Non-pigmented ciliary epithelial cell (primary cell): Measurements from ENCODE around the gene CAMK4.
A peak's percentile ranks its signal among the peaks of the same experiment; 100 is the strongest.

ENCODE experiments used
- DNase-seq: peaks from one replicate; pipeline ENCODE4 v3.0.0-alpha.2; 2010; ENCODE audit warnings: low read depth

Gene CAMK4

DNA sequence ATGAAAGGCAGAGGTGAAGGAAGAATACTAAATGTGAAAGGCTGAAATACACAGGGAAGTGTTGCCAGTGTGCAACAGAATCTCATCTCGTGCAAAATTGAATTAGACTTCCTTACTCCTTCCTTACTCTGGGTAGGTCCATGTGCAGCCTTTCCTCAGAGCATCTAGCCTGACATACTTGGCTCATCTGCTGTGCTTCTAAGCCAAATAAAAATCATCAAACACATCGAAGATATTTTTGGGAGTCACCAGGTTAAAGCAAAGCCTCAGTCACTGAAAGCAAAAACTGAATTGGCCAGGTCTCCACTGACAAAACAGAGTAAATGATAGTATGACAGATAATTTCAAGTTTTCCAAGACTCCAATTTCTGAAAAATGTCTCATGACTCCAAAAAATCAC, 268.8 kb downstream of the CAMK4 start:
- no peak for DNase-seq

DNA sequence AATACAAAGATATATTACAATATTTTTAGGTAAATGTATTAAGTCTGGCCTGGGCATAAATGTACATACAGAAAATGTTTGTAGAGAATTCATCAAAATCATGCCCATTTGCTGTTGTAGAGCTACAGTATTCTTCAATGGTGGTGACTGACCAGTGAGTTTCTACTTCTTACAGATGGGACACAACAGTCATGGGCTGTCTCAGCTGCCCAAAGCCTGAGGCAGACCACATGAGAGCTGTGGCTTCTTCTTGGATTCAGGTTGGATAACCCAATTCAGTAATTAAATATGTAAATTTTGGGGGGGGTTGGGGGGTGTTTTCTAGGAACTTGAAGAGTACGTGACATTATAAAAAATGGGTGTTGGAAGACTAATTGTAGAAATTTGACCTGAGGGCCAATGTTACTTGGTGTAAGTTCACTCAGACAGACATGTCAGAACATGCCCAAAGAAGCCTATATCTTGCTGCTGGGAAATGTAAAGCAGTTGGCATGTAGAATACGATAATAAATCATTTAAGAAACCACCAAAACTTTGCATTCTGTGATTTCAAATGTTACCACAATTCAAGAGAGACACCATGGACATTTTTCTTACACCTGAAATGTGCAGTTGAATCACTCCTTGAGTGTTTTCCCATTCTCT, 270.3 kb downstream of the CAMK4 start:
- no peak for DNase-seq

DNA sequence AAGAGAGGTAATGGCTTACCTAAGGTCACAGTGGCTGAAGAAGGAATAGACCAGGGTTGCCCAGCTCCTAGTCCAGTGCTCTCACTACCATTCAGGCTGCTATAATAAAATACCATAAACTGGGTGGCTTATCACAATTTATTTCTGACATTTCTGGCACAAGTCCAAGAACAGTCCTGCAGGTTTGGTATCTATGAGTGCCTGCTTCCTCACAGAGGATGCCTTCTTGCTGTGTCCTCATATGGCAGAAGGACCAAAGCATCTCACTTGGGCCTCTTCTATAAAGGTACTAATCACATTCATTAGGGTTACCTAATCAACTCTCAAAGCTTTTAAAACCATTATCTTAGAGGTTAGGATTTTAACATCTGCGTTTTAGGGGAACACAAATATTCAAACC, 271.0 kb downstream of the CAMK4 start:
- DNase-seq, result no peak

DNA sequence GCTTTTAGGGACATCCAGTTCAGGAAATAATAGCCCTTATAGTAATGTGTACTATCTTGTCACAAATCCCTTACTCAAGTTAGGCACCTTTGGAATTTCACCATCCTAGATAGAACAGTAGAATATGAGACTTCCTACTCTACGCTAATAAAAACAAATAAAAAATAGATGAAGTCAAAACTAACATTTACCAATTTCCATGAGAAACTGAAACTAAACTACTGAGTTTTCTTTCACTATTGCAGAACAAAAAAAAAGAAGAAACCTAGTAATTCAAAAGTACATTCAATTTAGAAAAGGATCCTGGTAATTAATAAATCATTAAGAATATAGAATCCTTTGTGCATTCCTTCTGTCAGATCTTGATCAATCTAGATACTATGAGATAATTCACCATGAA, 274.2 kb downstream of the CAMK4 start:
- DNase-seq, result no peak

DNA sequence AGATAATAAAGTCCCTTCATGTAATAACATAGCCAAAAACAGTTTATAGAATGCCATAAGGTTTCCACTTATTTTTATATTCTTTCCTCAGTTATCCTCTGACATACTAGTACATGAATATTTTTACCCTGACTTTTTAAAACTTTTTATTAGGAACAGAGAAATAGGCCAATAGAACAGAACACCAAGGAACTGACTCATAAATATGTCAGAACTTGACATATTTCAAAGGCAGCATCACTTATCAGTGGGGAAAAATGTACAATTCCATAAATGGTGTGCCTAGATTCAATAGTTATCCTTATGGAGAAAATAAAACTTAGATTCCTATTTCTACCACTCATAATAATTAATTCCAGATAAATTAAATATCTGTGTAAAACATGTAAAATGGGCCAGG, 278.8 kb downstream of the CAMK4 start:
- DNase-seq, result peak; percentile 26

DNA sequence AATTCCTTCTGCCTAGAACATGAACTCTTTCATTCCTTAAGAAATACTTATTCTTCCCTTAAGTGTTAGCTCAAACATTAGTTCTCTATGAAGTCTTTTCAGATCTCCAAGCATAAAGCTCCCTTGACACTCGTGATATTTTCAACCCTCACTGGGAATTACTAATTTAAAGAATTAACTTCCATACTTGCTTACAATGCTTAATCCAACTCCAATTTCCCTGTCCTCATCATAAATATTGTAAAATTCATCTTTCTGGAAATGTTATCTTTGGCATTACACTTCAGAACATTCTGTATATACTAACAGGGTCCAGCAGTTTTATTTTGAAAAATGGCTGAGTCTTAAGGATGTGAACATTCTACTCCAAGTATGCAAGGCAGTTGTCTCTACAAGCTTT, 280.9 kb downstream of the CAMK4 start:
- no peak for DNase-seq

DNA sequence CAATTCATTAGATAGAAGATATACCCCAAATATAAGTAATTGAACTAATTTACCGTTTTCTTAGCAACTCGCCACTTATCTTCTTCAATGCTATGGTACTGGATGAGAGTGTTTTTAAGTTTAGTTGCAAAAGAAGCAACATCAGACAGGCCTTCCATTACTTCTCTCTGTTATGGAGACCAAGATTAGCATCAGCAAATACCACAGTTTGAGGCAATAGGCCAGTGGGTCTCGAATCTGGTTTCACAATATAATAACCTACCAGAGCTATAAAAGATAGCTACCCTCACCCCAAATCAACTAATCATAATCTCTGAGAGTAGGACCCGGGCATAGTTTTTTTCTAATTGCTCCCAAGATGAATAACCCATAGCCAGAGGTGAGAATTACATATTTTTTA, 283.1 kb downstream of the CAMK4 start:
- DNase-seq, result no peak

DNA sequence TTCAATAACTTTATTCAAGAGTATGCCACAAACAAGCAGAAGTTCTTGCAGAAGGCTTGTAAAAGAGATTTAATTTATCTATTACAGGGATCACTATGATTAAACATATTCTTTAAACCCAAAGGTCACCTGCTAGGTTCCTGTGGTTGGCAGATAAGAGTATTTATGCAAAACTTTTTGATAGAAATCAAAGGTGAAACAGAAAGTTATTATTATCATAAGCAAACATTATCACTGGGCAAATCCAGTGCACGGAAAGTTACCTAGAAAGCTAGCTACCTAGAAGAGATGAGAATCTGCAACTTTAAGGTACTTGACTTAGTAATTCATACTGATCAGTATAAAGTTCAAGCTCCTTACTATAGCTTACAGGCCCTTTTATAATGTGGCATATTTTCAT, 284.9 kb downstream of the CAMK4 start:
- no peak for DNase-seq

DNA sequence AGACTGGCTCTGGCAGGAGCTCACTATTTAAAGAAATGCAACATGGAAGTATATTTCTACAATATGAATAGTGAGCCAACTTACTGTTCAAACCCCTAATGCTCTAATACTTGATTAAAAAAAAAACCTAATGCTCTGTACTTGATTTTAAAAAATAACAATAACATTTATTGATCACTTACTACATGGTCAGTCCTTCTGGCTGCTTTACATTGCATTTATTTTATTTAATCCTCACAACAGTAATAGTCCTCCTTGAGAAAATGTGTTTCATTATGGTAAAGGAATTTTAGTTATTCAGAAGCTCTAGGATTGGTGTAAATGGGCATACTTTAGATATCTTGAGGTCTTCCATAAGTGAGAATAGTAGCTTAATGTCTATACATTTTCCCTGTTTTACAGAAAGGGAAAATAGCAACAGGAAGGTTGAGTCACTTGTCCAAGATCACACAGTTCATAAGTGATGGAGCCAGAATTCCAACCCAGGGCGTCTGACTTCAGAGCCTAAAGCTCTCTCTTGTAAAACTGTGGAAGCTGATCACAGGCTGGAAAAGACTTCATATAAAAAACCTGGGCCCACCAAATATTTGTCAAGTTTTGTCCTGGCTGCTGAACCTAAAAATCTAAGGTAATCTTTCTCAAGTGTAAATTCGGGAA, 287.1 kb downstream of the CAMK4 start:
- DNase-seq, result no peak

DNA sequence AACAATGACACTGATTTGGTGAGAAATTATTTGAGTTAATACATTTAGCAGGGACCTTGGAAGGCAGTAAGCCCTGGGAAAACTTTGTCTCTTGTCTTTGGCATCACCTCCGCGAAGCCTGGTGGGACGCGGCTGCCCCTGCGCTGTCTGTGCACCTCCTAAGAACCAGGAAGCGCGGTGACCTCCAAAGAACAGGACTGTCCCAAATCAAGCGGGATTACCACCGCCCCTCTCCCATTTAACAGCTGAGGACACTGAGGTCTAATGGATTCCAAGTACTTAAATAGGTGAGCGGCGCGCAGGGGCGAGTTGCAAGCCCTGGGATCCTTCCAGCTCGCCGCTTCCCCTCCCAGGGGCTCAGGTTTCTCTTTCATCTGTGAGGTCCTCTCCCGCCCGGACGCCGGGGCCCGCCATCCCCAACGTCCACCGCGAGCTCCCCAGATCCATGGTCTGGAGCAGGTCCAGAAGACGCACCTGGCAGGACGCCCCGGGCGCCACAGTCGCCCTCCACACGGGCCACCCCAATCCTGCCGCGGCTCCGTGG, 287.7 kb downstream of the CAMK4 start:
- DNase-seq, result no peak

DNA sequence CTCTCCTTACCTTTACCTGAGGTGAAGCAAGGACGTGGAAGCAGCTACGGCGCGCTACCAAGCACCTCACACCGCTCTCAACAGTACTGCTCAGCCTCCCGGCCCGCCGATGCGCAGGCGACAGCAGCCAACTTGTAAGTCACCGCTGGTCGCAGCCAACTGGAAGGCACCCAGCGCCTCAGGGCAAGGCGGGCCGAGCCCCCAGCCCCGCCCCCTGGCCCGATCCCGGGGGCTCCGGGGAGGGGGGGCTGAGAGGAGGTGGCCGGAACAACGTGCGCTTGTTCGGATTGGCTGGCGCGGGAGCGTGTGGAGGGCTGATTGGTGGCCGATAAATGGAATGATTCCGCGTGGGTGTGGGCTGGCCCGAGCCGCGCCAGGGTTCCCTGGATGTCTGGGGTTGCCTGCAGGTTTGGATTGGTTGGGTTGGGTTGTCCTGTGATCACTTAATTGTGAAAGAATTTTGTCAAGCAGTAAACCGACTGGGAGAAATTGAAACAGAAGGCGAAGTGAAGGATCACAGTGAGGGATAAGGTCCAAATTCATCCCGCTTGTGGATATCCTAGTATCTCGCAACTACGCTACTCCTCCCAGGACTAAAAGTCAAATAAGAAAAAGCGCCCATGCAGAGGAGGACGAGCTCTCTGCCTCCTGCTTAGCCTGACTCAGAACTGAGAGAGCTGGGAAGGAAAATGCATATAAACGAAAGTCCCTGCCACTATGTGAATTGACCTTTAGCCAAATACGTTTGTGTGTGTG, 288.4 kb downstream of the CAMK4 start, which contains the start of gene STARD4:
TSS of gene STARD4 (minus strand) at position 161 of the 756 bp plus-strand sequence. CDS start 5,102 bp downstream, outside the sequence.
- peak; percentile 91 for DNase-seq

DNA sequence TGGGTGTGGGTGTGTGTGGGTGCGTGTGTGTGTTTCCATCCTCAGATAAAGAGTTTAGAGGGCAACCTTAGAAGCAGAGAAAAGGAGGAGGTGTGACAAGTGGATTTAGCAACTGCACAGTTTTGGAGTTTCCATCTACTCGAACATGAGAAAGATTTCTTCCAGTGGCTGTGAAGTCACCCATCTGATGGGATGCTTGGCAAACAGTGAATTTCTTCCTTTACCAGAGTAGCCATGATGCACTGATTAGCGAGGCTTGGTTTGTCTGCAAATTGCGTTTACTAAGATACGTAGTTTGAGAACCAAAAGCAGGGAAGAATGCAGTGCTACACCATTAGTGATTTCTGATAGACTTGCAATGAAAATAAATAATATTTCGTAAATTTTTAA, 288.9 kb downstream of the CAMK4 start:
- no peak for DNase-seq

DNA sequence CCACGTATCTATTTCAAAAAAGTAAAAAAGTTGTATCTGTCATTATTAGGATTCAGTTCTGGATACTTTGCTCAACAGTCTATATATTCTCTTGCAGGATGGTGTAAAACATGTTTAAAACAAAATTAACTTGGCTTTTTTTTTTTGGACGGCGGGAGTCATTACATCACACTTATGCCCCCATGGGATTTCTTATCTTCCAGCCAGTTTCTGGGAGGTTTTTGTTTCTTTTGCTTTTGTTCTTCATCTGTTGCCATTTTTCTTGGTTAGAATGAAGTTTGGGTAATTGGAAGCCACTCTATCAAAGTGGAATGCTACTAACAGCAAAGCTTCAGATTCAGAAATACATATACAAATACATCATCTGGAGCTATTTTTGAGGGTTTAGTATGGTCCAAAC, 289.9 kb downstream of the CAMK4 start:
- DNase-seq, result no peak

DNA sequence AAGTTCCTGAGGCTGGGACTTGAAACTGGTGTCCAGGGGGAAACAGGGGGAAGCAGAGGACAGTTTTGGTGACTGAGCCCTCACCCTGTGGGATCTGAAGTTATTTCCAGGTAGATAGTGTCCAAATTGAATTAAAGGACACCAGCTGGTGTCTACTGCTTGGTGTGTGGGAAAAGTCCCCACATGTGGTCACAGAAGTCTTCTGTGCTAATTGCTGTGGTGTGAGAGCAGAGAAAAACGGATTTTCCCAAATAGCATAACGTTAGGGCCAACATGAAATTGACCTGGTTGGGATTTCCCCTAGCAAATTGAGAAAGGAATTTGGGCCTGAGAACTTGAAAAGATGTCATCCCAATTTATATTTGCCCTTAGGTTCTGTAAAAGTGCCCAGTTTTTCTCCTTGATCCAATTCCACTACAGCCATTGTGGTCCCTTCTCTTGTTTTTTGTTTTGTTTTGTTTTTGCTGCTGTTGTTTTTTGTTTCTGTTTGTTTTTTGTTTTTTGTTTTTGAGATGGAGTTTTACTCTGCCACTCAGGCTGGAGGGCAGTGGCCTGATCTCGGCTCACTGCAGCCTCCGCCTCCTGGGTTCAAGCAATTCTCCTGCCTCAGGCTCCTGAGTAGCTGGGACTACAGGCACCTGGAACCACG, 293.8 kb downstream of the CAMK4 start:
- no peak for DNase-seq

DNA sequence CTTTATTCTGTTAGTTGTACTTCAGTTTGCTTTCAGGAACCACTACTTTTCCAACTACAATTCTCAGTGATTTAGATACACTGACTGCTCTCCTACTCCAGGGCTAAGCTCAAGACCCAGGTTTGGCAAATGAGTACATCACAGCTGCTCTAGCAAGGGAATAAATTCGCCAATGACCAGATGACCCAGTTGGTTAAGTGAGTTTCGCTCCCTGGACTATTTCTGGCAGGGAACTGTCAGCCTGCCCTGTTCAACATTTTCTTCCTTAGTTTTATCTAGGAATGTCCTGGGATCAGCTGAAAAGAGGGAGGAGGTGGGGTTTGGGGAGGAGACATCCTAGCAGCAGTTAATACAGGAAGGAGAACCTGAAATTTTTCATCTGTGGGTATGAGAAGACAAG, 294.6 kb downstream of the CAMK4 start:
- DNase-seq, result no peak

DNA sequence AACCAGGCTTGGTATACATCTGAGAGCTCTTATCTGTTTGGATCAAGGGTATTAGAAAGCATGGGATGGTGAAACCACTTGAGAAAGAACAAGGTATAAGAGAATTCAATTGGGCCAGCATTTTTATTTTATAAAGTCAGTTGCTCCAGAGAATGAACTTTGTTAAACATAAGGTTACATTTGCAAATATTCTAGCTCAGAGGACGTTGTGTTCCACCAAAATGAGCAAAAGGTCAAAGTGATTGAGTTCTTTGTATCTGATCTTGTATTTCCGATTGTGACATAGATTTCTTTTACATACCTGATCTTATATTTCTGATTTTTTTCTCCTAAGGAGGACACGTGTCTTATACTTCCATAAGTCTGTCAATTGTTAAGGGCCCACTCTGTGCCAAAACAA, 296.7 kb downstream of the CAMK4 start:
- no peak for DNase-seq

DNA sequence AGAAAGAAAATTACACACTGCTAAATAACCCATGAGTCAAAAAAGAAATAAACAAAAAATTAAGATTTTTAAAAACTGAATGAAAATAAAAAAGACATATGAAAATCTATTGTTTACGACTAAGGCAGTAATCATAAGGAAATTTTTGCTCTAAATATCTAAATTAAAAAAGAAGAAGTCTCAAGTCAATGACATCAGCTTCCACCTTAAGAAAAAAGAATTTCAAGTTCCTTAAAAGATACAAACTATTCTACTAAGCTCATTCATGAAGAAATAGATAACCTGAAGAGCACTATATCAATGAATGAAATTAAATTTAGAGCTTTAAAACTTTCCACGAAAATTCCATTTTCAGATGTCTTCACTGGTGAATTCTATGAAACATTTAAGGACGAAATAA, 303.9 kb downstream of the CAMK4 start:
- DNase-seq, result no peak

DNA sequence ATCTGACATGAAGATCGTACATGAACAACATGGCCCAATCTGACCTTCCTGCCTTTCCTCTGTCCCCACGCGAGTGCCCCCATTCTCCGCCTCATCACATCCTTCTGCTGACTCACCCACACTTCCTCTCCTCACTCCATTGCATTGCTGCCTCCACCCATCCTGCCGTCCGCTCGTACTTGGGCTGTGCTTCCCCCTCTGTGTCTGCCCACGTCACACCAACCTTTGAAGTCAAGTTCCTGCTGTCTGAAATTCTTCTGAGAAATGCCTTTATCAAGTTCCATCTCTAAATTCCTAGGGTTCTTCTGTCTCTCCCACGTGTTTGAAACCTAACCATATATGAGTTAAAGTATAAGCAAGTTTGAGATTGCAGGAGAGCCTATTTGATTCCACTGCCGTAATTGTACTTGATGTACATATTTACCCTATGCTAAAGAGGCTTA, 306.1 kb downstream of the CAMK4 start:
- peak; percentile 97 for DNase-seq

DNA sequence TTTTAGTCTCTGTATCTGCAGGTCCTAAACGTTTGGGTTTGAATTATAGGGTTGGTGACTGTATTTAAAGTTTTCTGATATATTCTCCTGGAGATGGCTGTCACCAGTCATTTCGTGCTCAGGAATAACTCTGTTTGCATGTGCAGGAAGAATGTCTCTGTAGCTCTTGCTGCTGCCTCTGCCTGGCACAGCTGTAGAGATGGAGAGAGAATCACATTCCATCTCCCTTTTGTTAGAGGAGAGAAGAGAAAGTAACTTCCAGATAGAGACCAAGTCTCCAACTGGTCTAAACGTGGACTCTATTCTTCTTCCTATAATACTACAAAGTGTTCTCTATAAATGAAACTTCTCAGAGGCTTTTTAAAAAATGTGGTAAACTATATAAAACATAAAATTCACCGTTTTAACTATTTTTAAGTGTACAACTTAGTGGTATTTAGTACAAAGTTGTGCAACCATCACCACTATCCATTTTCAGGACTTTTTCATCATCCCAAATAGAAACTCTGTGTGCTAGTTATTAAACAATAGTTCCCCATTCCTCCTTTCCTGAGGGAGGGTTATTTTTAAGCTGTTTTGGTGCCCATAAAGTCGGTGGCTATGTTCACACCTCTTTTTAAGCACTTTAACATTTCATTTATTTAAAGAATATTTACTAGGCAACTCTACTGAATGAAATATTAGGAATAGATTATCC, 308.9 kb downstream of the CAMK4 start:
- no peak for DNase-seq

DNA sequence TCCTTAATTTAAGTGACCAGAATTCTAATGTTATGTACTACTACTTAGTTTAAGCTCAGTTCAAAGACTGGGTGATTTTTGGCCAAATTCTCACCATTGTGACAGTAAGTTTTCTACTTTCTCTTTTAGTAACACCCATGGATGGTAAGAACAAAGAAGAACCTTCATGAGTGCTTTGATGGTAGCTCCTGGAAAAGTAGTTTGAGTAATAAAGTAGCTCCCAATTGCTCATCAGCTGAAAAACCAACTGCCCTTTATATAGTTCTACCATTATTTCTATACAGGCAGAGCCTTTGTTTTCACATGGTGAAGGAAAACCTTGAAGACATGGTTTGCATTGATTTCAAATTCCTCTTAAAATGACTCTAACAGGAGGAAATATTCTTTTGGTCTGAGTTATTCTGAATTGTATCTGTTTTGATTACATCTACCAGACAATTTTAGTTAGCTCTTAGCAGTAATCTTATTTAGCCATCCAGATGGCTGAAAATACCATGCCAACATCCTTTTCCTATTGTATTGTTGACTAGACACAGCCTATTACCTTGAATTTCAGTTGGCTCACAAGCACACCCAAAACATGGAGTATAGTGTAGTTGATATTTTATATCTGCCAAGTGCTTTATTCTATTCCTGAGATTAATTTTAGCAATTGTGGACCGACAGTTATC, 311.8 kb downstream of the CAMK4 start:
- no peak for DNase-seq
